Subcutaneous adipose tissue (tissue), 4 donors: ENCODE measurements around the gene TESPA1. TPM values are rescaled to one million over a fixed set of nuclear protein-coding genes. Genes with fewer than 3 reads are reported as not detected.

Experiments used
- CTCF ChIP-seq: fragments of 450-650 bp; IDR thresholded peaks from one replicate; pipeline ENCODE4 v1.5.1; 2016; ENCODE audit warnings: low read depth, mild to moderate bottlenecking, control low read depth, antibody characterized with exemption, moderate library complexity
- total RNA-seq, 4 donors: library from RNA; depleted of rRNA; stranded (reverse); fragments of >200 nt; gene quantifications; one replicate each; pipeline ENCODE4 v1.1.0, GENCODE V29; 2016

Gene TESPA1
- 1 to 10 TPM in 3 of 4 donors, not detected in 1; 1.5 to 2.1 (median 1.9) TPM for total RNA-seq

- TF ChIP-seq CTCF = no peak
Observed at GRCh38 chr12:54984658-54985376, at the start of gene TESPA1. TSS of gene TESPA1 (minus strand) at chr12:54984762. CDS start at chr12:54974562, 10,200 bp downstream.

- no peak for TF ChIP-seq CTCF
Observed at GRCh38 chr12:55034218-55034617, 49.7 kb upstream of the TESPA1 start.

GRCh38 chr12:55025508-55025907 lies 40.9 kb upstream of the TESPA1 start:
- TF ChIP-seq CTCF = no peak

- TF ChIP-seq CTCF = no peak
Observed at GRCh38 chr12:55024575-55024974, 40.0 kb upstream of the TESPA1 start.

GRCh38 chr12:55019784-55020183 lies 35.2 kb upstream of the TESPA1 start, which contains the start of gene NEUROD4:
TSS of gene NEUROD4 (plus strand) at chr12:55019974. CDS start at chr12:55026440, 6,466 bp downstream.
- no peak for TF ChIP-seq CTCF

GRCh38 chr12:55017416-55017925 lies 32.9 kb upstream of the TESPA1 start:
- TF ChIP-seq CTCF = no peak

GRCh38 chr12:55008944-55009585 lies 24.5 kb upstream of the TESPA1 start:
- TF ChIP-seq CTCF = no peak
